HG03060 (cell line): Measurements from ENCODE around the gene SPTB.

ENCODE experiments used
- ATAC-seq: cut with Tn5 transposase; IDR thresholded peaks from one replicate; pipeline ENCODE4 v1.9.1; 2021; ENCODE audit warnings: low read depth, moderate number of reproducible peaks; ENCODE audit not compliant: unreplicated experiment

Gene SPTB

GRCh38 chr14:64889352-64889751 is 9.6 kb upstream of the SPTB start:
- no peak for ATAC-seq

- no peak for ATAC-seq
Observed at GRCh38 chr14:64885559-64885958, 5.9 kb upstream of the SPTB start.

- ATAC-seq = no peak
Observed at GRCh38 chr14:64880221-64881121, 764 bp upstream of the SPTB start.

- no peak for ATAC-seq
Observed at GRCh38 chr14:64878837-64879634, 671 bp downstream of the SPTB start.

- ATAC-seq = no peak
Observed at GRCh38 chr14:64877846-64878245, 1.9 kb downstream of the SPTB start.

GRCh38 chr14:64875350-64875749 is 4.4 kb downstream of the SPTB start:
- no peak for ATAC-seq

- ATAC-seq = no peak
Observed at GRCh38 chr14:64873506-64874219, 6.0 kb downstream of the SPTB start.

GRCh38 chr14:64871344-64871743 is 8.4 kb downstream of the SPTB start:
- no peak for ATAC-seq

- no peak for ATAC-seq
Observed at GRCh38 chr14:64870160-64870559, 9.5 kb downstream of the SPTB start.

GRCh38 chr14:64868841-64869240 is 10.9 kb downstream of the SPTB start:
- ATAC-seq = no peak

GRCh38 chr14:64868379-64868778 is 11.3 kb downstream of the SPTB start:
- no peak for ATAC-seq

GRCh38 chr14:64867182-64867581 is 12.5 kb downstream of the SPTB start:
- ATAC-seq = no peak

GRCh38 chr14:64865992-64866391 is 13.7 kb downstream of the SPTB start:
- ATAC-seq = no peak

- ATAC-seq = no peak
Observed at GRCh38 chr14:64865109-64865508, 14.6 kb downstream of the SPTB start.

- ATAC-seq = no peak
Observed at GRCh38 chr14:64864258-64864657, 15.4 kb downstream of the SPTB start.

- no peak for ATAC-seq
Observed at GRCh38 chr14:64861916-64862315, 17.8 kb downstream of the SPTB start.

- ATAC-seq = no peak
Observed at GRCh38 chr14:64860039-64860438, 19.7 kb downstream of the SPTB start.

GRCh38 chr14:64857979-64858744 is 21.5 kb downstream of the SPTB start:
- no peak for ATAC-seq

- ATAC-seq = no peak
Observed at GRCh38 chr14:64856529-64857445, 22.9 kb downstream of the SPTB start.
